Measurements from ENCODE around the gene VIPR2.

DNA sequence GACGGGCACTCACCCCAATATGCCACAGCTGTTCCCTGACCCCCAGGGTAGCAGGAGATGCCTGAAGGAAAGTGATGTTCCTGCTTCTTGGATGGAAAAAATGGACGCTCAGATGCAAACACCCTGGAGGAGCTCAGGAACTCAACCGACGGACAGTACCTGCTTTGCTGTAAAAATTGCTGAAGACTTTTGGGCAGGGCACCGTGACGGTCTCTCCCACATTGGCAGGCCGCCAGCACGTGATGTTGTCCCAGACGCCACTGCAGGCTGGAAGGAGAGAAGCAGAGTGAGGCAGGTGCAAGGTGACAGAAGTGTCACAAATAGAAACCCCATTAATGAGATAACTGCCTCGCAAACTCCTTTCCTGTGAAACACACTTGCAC is 35.0 kb downstream of the VIPR2 start:
- TF ChIP-seq, protein P1, sequence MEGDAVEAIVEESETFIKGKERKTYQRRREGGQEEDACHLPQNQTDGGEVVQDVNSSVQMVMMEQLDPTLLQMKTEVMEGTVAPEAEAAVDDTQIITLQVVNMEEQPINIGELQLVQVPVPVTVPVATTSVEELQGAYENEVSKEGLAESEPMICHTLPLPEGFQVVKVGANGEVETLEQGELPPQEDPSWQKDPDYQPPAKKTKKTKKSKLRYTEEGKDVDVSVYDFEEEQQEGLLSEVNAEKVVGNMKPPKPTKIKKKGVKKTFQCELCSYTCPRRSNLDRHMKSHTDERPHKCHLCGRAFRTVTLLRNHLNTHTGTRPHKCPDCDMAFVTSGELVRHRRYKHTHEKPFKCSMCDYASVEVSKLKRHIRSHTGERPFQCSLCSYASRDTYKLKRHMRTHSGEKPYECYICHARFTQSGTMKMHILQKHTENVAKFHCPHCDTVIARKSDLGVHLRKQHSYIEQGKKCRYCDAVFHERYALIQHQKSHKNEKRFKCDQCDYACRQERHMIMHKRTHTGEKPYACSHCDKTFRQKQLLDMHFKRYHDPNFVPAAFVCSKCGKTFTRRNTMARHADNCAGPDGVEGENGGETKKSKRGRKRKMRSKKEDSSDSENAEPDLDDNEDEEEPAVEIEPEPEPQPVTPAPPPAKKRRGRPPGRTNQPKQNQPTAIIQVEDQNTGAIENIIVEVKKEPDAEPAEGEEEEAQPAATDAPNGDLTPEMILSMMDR (conservative IDR thresholded peaks at IDR 0.05), result no peak
- no peak for TF ChIP-seq ZFX (IDR thresholded peaks at IDR 0.05)
